Tibial nerve (tissue), 4 donors: ENCODE results near the gene PPEF2. TPM values are rescaled to one million over a fixed set of nuclear protein-coding genes. Genes with fewer than 3 reads are reported as not detected.
"Not testable (repeated sequence)": the region's sequence is repeated elsewhere in the genome, so short reads cannot be mapped to it uniquely, and the experiment has no call there.

ENCODE experiments used
- DNase-seq, 2 donors: peaks; one replicate each; pipeline ENCODE4 v3.0.0-alpha.2; 2019; ENCODE audit warnings: low spot score in 2 of 2
- H3K27ac ChIP-seq, 4 donors: fragments of 200-600 bp; sonication (generic) in 3 of 4; one replicate each; pipeline ENCODE4 v1.5.1; 2017 to 2019; ENCODE audit warnings: mild to moderate bottlenecking in 1 of 4
- H3K27me3 ChIP-seq, 2 donors: fragments of 200-600 bp; sonication (generic) in 1 of 2; one replicate each; pipeline versions ENCODE4 v1.5.1 to v1.6.0; 2017 to 2019
- H3K36me3 ChIP-seq, 3 donors: fragments of 200-600 bp; sonication (generic); one replicate each; pipeline ENCODE4 v1.5.1; 2018 to 2019
- H3K4me1 ChIP-seq, 4 donors: fragments of 200-600 bp; sonication (generic) in 3 of 4; one replicate each; pipeline ENCODE4 v1.5.1; 2017 to 2019
- H3K4me3 ChIP-seq, 4 donors: fragments of 200-600 bp; sonication (generic) in 3 of 4; one replicate each; pipeline ENCODE4 v1.5.1; 2017 to 2019; ENCODE audit warnings: mild to moderate bottlenecking in 1 of 4, moderate library complexity in 1 of 4
- H3K9me3 ChIP-seq, 4 donors: fragments of 200-600 bp; sonication (generic) in 3 of 4; one replicate each; pipeline ENCODE4 v1.5.1; 2017 to 2019
- EP300 ChIP-seq, 2 donors: sonication (generic); formaldehyde crosslinking; IDR thresholded peaks; one replicate each; pipeline ENCODE4 v1.6.1; 2017; ENCODE audit warnings: antibody characterized with exemption in 2 of 2, mild to moderate bottlenecking in 1 of 2
- POLR2A ChIP-seq, 2 donors: fragments of 450-650 bp; IDR thresholded peaks; one replicate each; pipeline ENCODE4 v1.6.1; 2017; ENCODE audit warnings: antibody characterized with exemption in 2 of 2, mild to moderate bottlenecking in 2 of 2, moderate library complexity in 2 of 2
- WGBS, 2 donors: methylation state at CpG; one replicate each; pipeline ENCODE4 v1.1.5; 2018; 5-methylcytosine and 5-hydroxymethylcytosine counted together
- total RNA-seq, 4 donors: library from RNA; depleted of rRNA; stranded (reverse); fragments of >200 nt; gene quantifications; one replicate each; pipeline ENCODE4 v1.1.0, GENCODE V29; 2016
- TF ChIP-seq, protein P1 (sequence below), 5 experiments: fragments of 200-600 bp in 3 of 5; fragments of 450-650 bp in 2 of 5; sonication (generic) in 3 of 5; IDR thresholded peaks; one replicate each; pipeline ENCODE4 v1.5.1; 2016 to 2019; ENCODE audit warnings: antibody characterized with exemption in 5 of 5, mild to moderate bottlenecking in 3 of 5, moderate library complexity in 2 of 5

Gene PPEF2
- total RNA-seq, 4 donors from 2014 or later = under 0.01 to 1.1 (median 0.30) TPM; not detected in 1

DNA sequence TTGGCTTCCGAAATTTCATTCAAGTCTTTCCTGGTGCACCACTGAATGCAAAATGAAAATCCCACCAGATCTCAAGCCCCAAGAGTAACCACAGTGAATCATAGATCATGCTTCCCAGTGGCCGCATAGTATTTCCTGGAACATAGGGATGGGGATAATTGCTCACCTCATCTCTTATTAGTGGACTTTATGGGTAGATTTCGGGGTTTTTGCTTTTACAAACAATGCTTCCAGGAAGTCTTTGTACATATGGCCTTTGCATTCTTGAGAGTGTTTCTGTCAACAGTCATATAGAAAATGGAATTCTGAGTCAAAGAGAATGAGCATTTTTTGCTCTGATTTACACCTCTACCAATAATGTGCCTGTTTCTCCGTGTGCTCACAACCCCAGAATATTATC is 53.4 kb downstream of the PPEF2 start:
- 80 to 88% methylated on average over 4 of the region's 4 CpGs for WGBS, 2 donors
- no peak overlapping the region for H3K27ac ChIP-seq
- TF ChIP-seq EP300 (IDR thresholded peaks at IDR 0.05) (no peak), POLR2A (IDR thresholded peaks at IDR 0.05) (no peak)
- TF ChIP-seq, protein P1, sequence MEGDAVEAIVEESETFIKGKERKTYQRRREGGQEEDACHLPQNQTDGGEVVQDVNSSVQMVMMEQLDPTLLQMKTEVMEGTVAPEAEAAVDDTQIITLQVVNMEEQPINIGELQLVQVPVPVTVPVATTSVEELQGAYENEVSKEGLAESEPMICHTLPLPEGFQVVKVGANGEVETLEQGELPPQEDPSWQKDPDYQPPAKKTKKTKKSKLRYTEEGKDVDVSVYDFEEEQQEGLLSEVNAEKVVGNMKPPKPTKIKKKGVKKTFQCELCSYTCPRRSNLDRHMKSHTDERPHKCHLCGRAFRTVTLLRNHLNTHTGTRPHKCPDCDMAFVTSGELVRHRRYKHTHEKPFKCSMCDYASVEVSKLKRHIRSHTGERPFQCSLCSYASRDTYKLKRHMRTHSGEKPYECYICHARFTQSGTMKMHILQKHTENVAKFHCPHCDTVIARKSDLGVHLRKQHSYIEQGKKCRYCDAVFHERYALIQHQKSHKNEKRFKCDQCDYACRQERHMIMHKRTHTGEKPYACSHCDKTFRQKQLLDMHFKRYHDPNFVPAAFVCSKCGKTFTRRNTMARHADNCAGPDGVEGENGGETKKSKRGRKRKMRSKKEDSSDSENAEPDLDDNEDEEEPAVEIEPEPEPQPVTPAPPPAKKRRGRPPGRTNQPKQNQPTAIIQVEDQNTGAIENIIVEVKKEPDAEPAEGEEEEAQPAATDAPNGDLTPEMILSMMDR (IDR thresholded peaks at IDR 0.05) = no peak
- no peaks in the 10 kb centered on the region for H3K36me3 ChIP-seq
- no peaks in the 10 kb centered on the region for H3K27me3 ChIP-seq
- DNase-seq = no peak
- no peaks in the 10 kb centered on the region for H3K9me3 ChIP-seq
- peaks cover 0 to 15% (median 4%) of the 10 kb centered on the region in 4 donors for H3K4me1 ChIP-seq
- H3K4me3 ChIP-seq = no peak overlapping the region

GRCh38 chr4:75848171-75848760 is 54.0 kb downstream of the PPEF2 start:
- DNase-seq = peak in 1 of 2 donors; percentile 32

GRCh38 chr4:75845992-75846391 is 56.3 kb downstream of the PPEF2 start:
- no peaks in the 10 kb centered on the region for H3K36me3 ChIP-seq
- no peaks in the 10 kb centered on the region for H3K9me3 ChIP-seq
- H3K27me3 ChIP-seq = no peaks in the 10 kb centered on the region
- H3K4me1 ChIP-seq = peaks cover 0 to 20% (median 6%) of the 10 kb centered on the region in 4 donors
- H3K27ac ChIP-seq = no peak overlapping the region
- DNase-seq = no peak
- TF ChIP-seq EP300 (IDR thresholded peaks at IDR 0.05) (no peak), POLR2A (IDR thresholded peaks at IDR 0.05) (no peak)
- TF ChIP-seq, protein P1 (IDR thresholded peaks at IDR 0.05) = no peak
- no peak overlapping the region for H3K4me3 ChIP-seq
- WGBS, 2 donors = 82 to 85% methylated on average over 2 of the region's 2 CpGs

More at GRCh38 chr4:75848171-75848760, 54.0 kb downstream of the PPEF2 start:
- H3K36me3 ChIP-seq, H3K4me3 ChIP-seq, H3K27ac ChIP-seq, H3K27me3 ChIP-seq, H3K9me3 ChIP-seq: not testable (repeated sequence)
- 22 to 24% methylated on average over 14 of the region's 14 CpGs for WGBS, 2 donors
- TF ChIP-seq, protein P1 (IDR thresholded peaks at IDR 0.05) = peak; percentile 46 to 66 (median 55)
- H3K4me1 ChIP-seq = peaks cover 0 to 20% (median 6%) of the 10 kb centered on the region in 4 donors

GRCh38 chr4:75844151-75844662 is 58.0 kb downstream of the PPEF2 start:
- no peaks in the 10 kb centered on the region for H3K27me3 ChIP-seq
- WGBS, 2 donors = 88 to 90% methylated on average over 3 of the region's 3 CpGs

GRCh38 chr4:75843596-75843995 is 58.7 kb downstream of the PPEF2 start:
- Histone ChIP-seq H3K4me3 (no peak overlapping the region), H3K36me3 (no peaks in the 10 kb centered on the region), H3K27ac (peak overlapping the region in 3 of 4 donors; percentile 29 to 61 (median 57)), H3K4me1 (peaks cover 0 to 18% (median 6%) of the 10 kb centered on the region in 4 donors), H3K9me3 (no peaks in the 10 kb centered on the region), H3K27me3 (no peaks in the 10 kb centered on the region)
- WGBS, 2 donors = 93% methylated on average over 4 of the region's 4 CpGs
- DNase-seq = no peak
- TF ChIP-seq, protein P1 (IDR thresholded peaks at IDR 0.05) = no peak
- TF ChIP-seq EP300 (IDR thresholded peaks at IDR 0.05) (no peak), POLR2A (IDR thresholded peaks at IDR 0.05) (no peak)

More at GRCh38 chr4:75844151-75844662, 58.0 kb downstream of the PPEF2 start:
- H3K9me3 ChIP-seq = no peaks in the 10 kb centered on the region
- peak overlapping the region in 3 of 4 donors; percentile 29 to 61 (median 57) for H3K27ac ChIP-seq
- H3K4me1 ChIP-seq = peaks cover 0 to 20% (median 6%) of the 10 kb centered on the region in 4 donors
- H3K36me3 ChIP-seq = no peaks in the 10 kb centered on the region
- H3K4me3 ChIP-seq = no peak overlapping the region
- peak in 1 of 2 donors; percentile 31 for DNase-seq
- TF ChIP-seq EP300 (IDR thresholded peaks at IDR 0.05) (peak; percentile 37 to 50), POLR2A (IDR thresholded peaks at IDR 0.05) (no peak)
- TF ChIP-seq, protein P1 (IDR thresholded peaks at IDR 0.05) = no peak
